ENCODE data around the gene PRKN.

DNA sequence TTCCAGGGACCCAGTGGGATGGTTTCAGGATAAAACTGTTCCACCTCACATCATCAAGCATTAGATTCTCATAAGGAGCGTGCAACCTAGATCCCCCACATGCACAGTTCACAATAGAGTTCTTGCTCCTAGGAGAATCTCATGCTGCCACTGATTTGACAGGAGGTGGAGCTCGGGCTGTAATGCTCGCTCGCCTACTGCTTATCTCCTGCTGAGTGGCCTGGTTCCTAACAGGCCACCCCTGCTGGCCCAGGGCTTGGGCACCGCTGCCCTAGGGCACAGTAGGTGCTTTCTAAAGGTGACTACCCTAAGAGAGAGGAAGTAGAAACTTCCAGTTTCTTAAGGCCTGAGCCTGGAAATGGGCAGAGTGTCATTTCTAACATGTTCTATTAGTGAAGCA is 656.9 kb downstream of the PRKN start:
- no peak for TF ChIP-seq EZH2 (IDR thresholded peaks at IDR 0.05; ENCODE audit: low read length, missing control alignments)
- TF ChIP-seq CTCF (conservative IDR thresholded peaks at IDR 0.05 in 1 of 2, IDR thresholded peaks at IDR 0.05 in 1 of 2; ENCODE audit: low read depth in 1 of 2, low read length in 2 of 2), result no peak

All from fibroblast of lung (primary cell).